Retinal pigment epithelial cell (primary cell): Measurements from ENCODE around the gene KRTAP10-1.

Experiments used
- DNase-seq: peaks from one replicate; pipeline ENCODE4 v3.0.0-alpha.2; 2010; ENCODE audit warnings: low read depth
- H3K4me3 ChIP-seq: 2 replicates; pipeline ENCODE4 v1.5.1; 2011; ENCODE audit warnings: mild to moderate bottlenecking, low read length, control low read depth, moderate library complexity
- CTCF ChIP-seq: conservative IDR thresholded peaks from 2 replicates; pipeline ENCODE4 v1.5.1; 2011; ENCODE audit warnings: low read depth, low read length, control low read depth, inconsistent platforms

The KRTAP10-1 gene

DNA sequence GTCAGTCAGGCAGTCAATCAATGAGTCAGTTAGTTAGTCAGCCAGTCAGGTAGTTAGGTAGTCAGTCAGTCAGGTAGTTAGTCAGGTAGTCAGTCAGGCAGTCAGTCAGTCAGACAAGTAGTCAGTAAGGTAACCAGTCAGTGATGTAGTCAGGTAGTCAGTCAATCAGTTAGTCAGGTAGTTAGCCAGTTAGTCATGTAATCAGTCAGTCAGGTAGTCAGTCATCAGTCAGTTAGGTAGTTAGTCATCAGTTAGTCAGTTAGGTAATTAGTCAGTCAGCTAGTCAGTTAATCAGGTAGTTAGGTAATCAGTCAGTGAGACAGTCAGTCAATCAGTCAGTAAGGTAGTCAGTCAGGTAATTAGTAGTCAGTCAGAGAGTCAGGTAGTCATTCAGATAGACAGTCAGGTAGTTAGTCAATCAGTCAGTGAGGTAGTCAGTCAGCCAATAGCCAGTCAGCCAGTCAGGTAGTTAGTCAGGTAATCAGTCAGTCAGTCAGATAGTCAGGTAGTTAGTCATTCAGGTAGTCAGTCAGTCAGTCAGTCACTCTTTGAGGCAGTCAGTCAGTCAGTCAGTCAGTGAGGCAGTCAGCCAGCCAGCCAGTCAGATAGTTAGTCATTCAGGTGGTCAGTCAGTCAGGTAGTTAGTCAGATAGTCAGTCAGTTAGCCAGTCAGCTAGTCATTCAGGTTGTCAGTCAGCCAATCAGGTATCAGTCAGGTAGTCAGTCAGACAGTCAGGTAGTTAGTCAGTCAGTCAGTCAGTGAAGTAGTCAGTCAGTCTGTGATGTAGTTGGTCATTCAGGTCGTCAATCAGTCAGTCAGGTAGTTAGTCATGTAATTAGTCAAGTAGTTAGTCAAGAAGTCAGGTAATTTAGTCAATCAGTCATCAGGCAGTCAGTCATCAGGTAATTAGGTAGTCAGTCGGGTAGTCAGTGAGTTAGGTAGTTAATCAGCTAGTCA is 15.3 kb downstream of the KRTAP10-1 start:
- DNase-seq: no peak
- H3K4me3 ChIP-seq: no peak overlapping the region
- TF ChIP-seq CTCF: no peak

GRCh38 chr21:44523567-44524413 is 16.2 kb downstream of the KRTAP10-1 start:
- no peak for TF ChIP-seq CTCF
- no peak overlapping the region for H3K4me3 ChIP-seq
- no peak for DNase-seq

GRCh38 chr21:44522753-44523204 is 17.2 kb downstream of the KRTAP10-1 start:
- H3K4me3 ChIP-seq: no peak overlapping the region
- DNase-seq: no peak
- no peak for TF ChIP-seq CTCF

DNA sequence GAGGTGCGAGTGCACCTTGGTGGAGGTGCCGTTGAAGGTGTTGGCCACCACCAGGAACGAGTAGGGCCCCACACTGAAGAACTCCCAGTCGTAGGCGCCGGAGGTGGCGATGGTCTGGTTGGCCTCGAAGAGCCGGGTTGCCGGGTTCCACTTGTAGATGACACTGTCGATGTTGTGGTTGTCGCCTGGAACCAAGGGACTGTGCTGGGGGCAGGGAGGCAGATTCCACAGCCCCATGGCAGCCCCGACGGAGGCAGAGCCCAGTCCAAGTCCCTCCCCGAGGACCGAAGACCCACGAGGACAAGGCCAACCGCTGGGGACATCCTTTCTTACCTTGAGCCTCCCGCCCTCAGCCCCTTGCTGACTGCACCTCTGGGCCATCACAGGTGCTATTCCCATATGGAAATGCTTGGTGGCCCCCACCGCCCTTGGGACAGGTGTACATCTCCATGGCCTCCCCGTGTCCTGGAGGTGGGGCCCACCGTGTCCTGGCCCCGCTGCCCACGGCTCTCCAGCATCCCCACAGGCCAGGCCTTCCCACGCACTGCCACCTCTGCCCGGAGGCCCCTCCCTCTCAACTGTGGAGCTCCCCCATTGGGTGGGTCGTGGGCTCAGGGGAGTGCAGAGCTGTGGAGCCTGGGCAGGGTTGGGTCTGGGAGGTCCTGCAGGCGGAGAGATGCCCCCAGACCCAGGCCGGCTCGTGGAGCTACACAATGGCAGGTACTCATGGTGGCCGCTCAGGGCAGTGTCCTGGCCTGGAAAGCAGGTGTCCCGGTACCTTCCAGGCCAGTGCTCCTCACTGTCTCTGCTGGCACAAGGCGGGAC is 17.9 kb downstream of the KRTAP10-1 start:
- DNase-seq: no peak
- TF ChIP-seq CTCF: no peak
- no peak overlapping the region for H3K4me3 ChIP-seq

DNA sequence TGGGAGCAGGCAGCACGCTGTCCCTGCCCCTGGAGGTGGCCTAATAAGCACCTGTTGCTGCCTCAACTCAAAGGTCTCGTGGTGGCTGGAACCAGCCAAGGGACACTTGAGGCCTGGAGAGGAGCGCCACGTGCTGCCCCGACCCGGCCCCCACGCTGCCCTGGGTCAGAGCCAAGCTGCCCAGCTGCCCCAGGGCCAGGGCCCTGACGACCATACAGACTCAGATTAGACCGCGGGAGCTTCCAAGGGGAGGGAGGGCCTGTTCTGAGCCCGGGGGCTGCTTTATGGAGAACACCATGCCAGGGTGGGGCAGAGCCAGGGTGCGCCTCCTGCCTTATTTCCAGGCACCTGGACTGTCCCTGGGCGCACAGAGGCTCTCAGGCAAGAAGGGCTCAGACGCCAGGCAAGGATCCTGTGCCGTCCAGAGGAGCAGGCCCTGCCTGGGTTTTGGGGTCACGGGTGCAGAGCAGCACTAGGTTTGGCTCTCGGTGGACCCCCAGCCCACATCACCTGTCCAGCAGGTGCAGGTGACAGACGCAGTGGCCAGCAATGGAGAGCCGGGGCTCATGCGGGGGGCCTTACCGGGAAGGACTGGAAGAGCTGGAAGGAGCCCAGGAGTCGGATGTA is 18.6 kb downstream of the KRTAP10-1 start:
- H3K4me3 ChIP-seq: no peak overlapping the region
- no peak for TF ChIP-seq CTCF
- no peak for DNase-seq
